GM12874 (cell line): ENCODE data around the gene SYNGR1.
A peak's percentile ranks its signal among the peaks of the same experiment; 100 is the strongest.

Experiments
- CTCF ChIP-seq: IDR thresholded peaks from 2 replicates; pipeline ENCODE4 v1.5.1; 2011; ENCODE audit warnings: low read depth, mild to moderate bottlenecking, control low read depth, low read length, moderate library complexity; ENCODE audit not compliant: insufficient read depth

The SYNGR1 gene

DNA sequence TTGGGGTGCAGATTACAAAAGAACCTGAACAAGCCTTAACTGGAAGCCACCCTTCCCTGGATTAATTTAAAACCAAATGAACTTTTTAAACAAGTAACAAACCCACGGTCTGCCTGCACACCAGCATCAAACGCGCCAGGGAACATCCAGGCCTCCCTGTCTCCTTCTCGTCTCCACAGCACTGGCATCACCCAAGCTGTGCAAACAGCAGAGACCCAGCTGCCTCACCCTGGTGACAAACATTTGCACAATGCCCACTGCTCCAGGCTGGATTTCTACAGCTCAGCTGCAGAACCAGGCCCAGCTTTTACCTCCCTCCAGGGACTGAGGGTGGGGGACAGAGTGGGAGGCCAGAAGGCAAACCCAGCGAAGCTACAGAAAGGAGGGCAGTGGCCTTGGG is 37.4 kb upstream of the SYNGR1 start:
- no peak for TF ChIP-seq CTCF

GRCh38 chr22:39313258-39314001 is 36.4 kb upstream of the SYNGR1 start:
- no peak for TF ChIP-seq CTCF

DNA sequence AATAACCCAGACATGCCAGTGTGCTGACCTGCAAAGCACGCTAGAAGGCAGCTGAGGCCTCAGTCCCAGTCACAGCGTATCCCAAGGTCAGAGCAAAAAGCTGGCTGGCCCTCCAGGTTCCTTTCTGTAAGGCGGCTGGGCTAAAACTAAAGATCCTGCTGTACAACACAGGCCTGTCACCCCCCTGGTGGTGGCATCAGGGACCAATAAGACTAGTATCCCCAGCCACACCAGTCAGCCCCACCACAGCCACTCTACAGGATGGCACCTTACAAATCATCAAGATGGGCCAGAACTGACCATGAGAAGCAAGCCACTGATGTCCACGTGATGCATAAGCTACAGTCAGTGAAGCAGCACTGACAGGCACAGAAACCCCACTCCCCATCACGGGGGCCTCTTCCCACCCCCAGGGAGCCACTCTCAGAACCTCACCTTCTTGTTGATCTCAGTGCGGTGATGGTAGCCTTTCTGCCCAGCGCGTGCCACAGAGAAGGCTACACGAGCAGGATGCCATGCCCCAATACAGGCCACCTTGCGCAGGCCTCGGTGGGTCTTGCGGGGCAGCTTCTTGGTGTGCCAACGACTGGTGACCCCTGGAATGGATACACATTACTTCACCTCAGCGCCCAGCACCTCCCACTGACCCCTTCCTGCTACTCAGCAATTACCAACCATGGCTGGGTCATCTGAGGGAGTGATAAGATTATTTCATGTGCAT is 35.4 kb upstream of the SYNGR1 start:
- TF ChIP-seq CTCF = no peak

- TF ChIP-seq CTCF = no peak
Observed at GRCh38 chr22:39315389-39315788, 34.4 kb upstream of the SYNGR1 start.

- TF ChIP-seq CTCF = peak; percentile 81
Observed at GRCh38 chr22:39316440-39317083, 33.2 kb upstream of the SYNGR1 start.

GRCh38 chr22:39317084-39317774 is 32.6 kb upstream of the SYNGR1 start:
- TF ChIP-seq CTCF = no peak
